SW 1271 (cell line): Measurements from ENCODE around the gene SLC38A10.
A peak's percentile ranks its signal among the peaks of the same experiment; 100 is the strongest.
"Not testable (repeated sequence)": the region's sequence is repeated elsewhere in the genome, so short reads cannot be mapped to it uniquely, and the experiment has no call there.

Source experiments
- DNase-seq, 2 experiments: peaks; one replicate each; lab custom pipeline; 2025; lab: John Stamatoyannopoulos, UW

Gene SLC38A10

DNA sequence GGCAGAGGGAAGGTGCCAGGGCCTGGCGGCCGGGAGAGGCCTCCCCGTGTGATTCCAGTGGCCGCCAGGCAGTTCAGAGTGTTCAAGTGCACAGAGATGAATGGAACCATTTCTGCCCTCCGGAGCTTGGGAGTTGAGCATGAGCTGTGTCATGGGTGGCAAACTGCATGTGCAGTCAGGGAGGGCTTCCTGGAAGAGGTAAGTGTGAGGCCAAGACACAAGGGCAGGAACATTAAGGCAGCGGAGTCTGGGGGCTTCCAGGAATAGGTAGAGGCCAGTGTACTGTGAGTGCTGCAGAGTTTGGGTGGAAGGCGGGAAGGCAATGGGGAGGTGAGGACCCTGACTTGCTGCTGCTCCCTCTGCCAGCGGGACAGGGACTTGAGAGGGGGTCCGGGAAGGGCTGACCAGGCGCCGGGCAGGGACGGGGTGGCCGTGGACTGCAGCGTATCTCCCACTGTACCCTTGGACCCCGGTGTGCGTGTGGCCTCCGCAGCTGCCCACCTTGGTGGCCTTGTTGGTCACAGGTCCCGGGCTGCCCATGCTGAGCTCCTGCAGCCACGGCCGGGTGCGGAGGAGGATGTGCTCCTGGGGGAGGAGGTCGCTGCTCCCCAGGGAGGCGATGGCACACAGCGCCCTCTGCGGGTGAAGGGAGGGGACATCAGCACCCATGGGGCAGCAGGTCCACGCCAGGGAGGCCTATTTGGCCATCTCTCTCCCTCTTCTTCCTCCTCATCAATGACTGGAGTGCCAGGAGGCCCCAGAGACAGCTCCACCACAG is 64.9 kb downstream of the SLC38A10 start:
- no peak for DNase-seq

- no peak for DNase-seq
Observed at GRCh38 chr17:81229666-81229920, 65.5 kb downstream of the SLC38A10 start.

DNA sequence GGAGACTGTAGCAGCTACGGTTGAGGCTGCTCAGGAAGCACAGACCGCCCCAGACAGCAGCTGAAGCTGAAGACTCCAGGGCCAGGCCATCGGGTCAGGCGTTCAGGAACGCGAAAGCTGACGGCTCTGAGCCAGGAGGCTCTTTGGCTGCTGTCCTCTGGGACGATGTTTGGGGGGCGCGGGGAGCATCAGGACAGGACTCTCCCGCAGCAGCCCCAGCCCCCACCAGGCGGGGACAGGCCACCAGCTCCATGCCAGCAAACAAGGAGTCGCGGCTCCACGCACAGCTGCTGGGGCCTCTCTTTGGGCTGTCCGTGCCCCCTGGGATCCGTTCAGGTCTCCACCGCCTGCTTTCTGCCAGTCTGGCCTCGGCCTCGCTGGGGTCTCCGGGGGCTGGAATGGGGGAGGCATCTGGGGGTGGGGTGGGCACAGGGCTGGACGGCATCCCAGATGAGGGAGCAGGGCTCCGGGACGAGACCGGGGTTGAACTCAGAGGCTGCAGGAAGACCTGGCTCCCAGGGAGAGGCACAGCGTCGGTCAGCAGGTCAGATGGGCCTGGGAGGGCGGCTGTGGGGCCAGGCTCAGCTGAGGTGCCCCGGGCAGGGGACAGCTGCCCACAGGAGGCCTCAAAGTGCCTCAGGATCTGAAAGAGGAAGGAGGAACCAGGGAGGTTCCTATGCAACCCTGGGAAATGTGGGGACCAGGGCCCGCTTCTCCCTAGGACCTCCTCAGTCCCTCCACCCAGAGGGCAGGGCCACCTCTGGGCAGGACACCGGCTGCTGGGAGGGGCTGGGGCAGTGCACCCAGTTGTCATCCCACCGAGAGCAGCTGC is 66.1 kb downstream of the SLC38A10 start:
- no peak for DNase-seq

GRCh38 chr17:81228420-81228819 is 66.7 kb downstream of the SLC38A10 start:
- DNase-seq: no peak

DNA sequence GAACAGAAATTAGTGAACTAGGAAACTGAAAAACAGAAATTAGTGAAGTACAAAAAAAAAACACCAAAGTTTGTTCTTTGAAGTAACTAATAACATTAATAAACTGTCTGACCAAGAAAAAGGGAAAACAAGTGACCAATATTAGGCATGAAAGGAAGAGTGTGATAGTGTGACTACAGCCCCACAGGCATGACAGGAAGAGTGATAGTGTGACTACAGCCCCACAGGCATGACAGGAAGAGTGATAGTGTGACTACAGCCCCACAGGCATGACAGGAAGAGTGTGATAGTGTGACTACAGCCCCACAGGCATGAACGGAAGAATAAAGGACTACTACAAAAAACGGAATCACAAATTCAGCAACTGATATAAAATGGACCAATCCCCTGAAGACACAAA is 67.5 kb downstream of the SLC38A10 start:
- not testable (repeated sequence) for DNase-seq

DNA sequence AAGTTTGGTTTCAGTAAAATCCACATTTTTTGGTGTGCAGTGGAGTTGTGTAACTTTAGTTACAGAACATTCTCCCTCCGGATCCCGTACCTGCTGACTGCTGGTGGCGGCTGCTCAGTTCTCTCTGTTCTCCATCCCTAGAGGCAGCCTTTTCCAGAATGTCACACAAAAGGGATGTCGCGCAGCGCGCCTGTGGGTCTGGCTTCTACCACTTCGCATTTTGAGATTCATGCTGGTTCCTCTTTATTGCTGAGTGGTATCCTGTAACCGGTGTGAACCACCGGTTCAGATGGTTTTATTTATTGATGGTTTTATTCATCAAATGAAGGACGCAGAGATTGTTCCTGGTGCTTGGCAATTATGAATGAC is 71.4 kb downstream of the SLC38A10 start:
- DNase-seq: no peak

GRCh38 chr17:81222906-81223761 is 72.0 kb downstream of the SLC38A10 start, which contains the start of gene CEP131:
TSS of gene CEP131 (minus strand) at chr17:81222965. CDS start at chr17:81220056, 2,909 bp downstream.
- peak; percentile 91 to 95 for DNase-seq

- no peak for DNase-seq
Observed at GRCh38 chr17:81222620-81222905, 72.5 kb downstream of the SLC38A10 start.

- DNase-seq: no peak
Observed at GRCh38 chr17:81221842-81222619, 73.1 kb downstream of the SLC38A10 start.

DNA sequence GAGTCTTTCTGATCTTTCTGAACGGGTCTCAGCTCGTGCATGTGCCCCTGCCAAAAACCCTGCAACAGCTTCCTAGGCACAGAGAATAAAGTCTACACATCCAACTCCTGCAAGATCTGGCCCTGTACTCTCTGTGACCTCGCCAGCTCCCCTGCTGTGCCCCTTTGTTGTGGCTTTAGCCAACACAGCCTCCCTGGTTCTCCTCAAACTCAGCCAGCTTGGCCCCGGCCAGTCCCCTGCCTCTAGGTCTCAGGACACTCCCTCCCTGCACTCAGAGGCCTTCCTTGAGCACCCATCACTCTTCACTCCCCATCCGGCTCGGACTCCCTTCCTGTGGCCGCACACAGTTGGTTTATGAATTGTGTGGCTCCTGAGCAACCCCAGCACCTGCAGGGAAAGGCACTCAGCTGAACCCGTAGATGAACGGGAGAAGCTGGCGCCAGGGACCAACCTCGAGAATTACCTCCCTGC is 73.7 kb downstream of the SLC38A10 start:
- DNase-seq: no peak

DNA sequence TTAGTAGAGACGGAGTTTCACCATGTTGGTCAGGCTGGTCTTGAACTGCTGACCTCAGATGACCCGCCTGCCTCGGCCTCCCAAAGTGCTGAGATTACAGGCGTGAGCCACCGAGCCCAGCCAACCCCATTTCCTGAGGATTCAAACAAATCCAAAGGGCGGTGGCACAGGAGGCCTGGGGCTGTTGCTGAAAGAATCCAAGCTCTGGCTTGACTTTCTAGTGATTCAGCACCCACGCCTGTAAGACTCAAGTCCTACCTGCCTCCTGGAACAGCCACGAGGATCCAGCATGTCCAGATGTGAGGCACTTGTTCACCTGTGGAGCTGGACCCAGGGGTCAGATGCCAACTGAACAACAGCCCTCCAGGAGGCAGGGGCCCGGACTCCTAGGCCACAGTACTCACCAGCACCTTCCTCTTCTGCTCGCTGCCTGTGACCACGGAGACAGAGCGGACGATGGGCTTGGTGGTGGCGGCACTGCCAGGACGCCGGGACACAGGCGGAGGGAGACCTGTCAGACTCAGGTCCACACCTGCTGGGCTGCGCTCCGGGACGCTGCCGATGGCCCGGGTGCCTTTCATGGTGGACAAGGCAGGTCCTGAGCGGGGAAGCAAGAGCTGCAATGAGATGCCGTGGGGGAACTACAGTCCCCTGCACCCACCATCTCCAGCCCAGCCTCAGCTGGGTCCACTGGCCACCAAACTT is 75.5 kb downstream of the SLC38A10 start:
- DNase-seq: no peak

DNA sequence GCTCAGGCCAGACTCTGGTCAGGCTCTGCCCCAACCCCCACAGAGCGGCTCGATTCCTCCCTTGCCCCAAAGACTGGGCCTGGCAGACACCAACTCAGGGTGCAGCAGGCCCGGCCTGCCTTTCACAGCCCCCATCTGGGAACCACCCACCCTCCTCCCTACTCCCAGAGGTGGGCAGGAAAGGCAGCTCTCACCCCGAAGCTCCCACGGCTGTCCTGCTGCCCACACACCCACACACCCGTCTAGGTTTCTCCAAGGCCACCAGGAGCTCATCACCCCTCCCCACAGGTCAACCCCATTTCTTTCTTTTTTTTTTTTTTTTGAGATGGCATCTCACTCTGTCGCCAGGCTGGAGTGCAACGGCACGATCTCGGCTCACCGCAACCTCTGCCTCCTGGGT is 76.1 kb downstream of the SLC38A10 start:
- DNase-seq: no peak

GRCh38 chr17:81218459-81218858 is 76.6 kb downstream of the SLC38A10 start:
- no peak for DNase-seq

DNA sequence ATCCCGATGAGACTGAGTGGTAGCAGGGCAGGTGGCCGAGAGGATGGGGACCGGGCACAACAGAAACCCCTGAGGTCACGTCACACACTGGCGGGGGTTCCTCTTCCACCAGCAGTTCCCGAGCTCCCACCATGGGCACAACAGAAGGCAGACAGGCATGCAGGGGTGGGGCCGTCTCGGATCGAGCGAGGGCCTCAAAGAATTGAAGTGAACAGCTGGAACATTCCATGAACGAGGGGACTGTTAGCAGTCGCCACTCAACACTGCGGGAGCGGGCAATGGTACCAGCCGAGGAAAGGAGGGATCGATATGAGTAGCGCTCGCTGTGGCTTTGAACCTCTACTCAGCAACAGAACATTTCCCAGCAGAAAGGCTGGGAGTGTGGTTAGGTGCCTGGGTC is 77.6 kb downstream of the SLC38A10 start:
- DNase-seq: no peak

DNA sequence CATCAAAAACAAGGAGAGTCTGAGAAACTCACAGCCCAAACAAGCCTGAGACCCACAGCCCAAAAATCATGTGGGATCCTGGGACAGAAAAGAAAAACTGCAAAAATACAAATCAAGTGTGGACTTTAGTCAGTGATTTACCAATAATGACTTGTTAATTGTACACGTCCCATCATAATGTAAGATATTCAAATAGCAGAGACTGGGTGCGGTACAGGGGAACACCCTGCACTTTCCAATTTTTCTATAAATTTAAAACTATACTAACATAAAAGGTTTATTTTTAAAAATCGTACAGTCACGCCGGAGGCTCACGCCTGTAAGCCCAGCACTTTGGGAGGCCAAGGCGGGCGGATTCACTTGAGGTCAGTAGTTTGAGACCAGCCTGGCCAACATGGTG is 81.1 kb downstream of the SLC38A10 start:
- no peak for DNase-seq

DNA sequence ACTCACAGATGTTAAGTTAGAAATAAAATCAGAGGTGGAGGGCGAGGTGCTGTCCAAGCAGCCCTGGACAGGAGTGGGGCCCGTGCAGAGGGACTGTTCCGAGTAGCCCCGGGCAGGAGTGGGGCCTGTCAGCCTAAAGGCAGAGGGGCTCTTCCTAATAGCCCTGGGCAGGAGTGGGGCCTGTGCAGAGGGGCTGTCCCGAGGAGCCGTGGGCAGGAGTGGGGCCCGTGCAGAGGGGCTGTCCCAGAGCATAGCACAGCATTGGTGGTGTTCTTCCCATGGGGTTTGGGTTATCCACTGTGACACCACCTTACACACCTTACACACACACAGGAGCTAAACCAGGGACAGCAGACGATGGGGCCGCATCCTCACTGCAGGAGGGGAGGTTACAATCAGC is 82.7 kb downstream of the SLC38A10 start:
- no peak for DNase-seq

- no peak for DNase-seq
Observed at GRCh38 chr17:81210868-81211267, 84.2 kb downstream of the SLC38A10 start.

DNA sequence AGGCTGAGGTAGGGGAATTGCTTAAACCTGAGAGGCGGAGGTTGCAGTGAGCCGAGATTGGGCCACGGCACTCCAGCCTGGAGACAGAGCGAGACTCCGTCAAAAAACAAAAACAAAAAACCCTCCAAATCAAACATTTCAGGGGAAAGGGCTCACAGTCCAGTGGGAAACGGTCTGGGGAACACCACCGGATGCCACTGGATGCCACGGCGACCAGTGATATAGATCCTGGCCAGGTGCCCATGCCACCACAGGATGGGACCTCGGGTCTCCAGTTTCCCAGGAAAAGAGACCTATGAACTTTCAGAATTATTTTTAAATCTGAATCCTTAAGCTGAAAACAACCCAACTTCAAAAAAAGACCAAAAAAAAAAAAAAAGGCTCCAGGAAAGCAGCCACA is 84.6 kb downstream of the SLC38A10 start:
- DNase-seq: no peak

DNA sequence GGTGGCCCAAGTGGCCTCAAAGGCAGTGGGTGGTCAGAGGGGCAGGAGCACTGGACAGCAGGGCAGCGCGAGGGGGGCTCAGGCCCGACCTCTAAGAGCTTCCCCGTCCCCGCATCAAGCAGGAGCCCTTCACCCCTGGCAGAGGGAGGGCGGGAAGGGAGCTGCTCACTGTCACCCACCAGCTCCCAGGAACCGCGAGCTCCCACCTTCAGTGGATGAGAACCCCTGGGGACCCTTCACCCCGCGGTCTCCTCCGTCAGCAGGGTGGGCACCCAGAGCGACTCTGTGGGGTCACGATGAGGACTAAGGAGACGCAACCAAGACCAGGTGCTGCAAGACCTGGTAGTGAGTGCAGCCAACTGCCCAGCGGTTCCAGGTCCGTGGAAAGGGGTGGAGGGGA is 86.0 kb downstream of the SLC38A10 start:
- no peak for DNase-seq

DNA sequence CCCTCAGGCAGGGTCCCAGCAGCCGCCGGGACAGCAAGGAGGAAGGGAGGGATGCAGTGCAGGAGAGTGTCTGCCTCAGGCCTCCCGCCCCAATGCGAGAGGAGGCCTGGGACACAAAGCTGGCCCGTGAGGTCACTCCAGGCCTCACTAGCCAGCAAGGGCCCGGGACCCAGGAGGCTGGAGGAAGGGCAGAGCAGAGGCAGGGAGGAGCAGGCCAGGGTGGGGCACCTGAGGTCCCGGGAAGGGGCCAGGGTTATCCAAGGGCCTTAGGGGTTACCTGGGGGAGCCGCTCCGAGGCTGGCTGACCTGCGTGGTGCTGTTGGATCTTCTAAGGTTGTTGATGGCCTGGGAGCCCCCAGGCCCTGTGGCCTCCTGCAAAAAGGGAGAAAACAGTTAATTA is 86.5 kb downstream of the SLC38A10 start:
- DNase-seq: no peak
